Omental fat pad (tissue), 4 donors: ENCODE measurements around the gene NLRP2B. TPM values are rescaled to one million over a fixed set of nuclear protein-coding genes. Genes with fewer than 3 reads are reported as not detected.

Source experiments
- ATAC-seq: fragments of 150-250 bp; one replicate; pipeline ENCODE4 v1.9.1; 2016; ENCODE audit warnings: mild to moderate bottlenecking, moderate library complexity; ENCODE audit not compliant: low FRiP score
- DNase-seq: peaks from one replicate; pipeline ENCODE4 v3.0.0-alpha.2; 2019; ENCODE audit warnings: low spot score
- CTCF ChIP-seq, 3 donors: fragments of 450-650 bp; IDR thresholded peaks; one replicate each; pipeline ENCODE4 v1.5.1; 2016 to 2017; ENCODE audit warnings: antibody characterized with exemption in 3 of 3, mild to moderate bottlenecking in 3 of 3, moderate library complexity in 2 of 3
- total RNA-seq, 4 donors: library from RNA; depleted of rRNA; stranded (reverse); fragments of >200 nt; gene quantifications; one replicate each; pipeline ENCODE4 v1.1.0, GENCODE V29; 2016

Gene NLRP2B
- total RNA-seq, 4 donors from 2014 or later: not detected

- DNase-seq (no peak), ATAC-seq (no peak)
- TF ChIP-seq CTCF (IDR thresholded peaks at IDR 0.05): no peak
These were observed 10.1 kb downstream of the NLRP2B start for GRCh38 chrX:57669961-57670360.

GRCh38 chrX:57667010-57667409, 13.1 kb downstream of the NLRP2B start:
- no peak for ATAC-seq

GRCh38 chrX:57655065-57655464, 25.0 kb downstream of the NLRP2B start:
- TF ChIP-seq CTCF (IDR thresholded peaks at IDR 0.05): no peak
- no peak for DNase-seq
- ATAC-seq: no peak

More at GRCh38 chrX:57667010-57667409, 13.1 kb downstream of the NLRP2B start:
- TF ChIP-seq CTCF (IDR thresholded peaks at IDR 0.05): no peak
- no peak for DNase-seq

- no peak for ATAC-seq
- TF ChIP-seq CTCF (IDR thresholded peaks at IDR 0.05): no peak
- no peak for DNase-seq
These were observed 27.4 kb downstream of the NLRP2B start for GRCh38 chrX:57652705-57653104.

GRCh38 chrX:57651169-57651919, 28.7 kb downstream of the NLRP2B start:
- DNase-seq (no peak), ATAC-seq (no peak)
- no peak for TF ChIP-seq CTCF (IDR thresholded peaks at IDR 0.05)

GRCh38 chrX:57647020-57647419, 33.0 kb downstream of the NLRP2B start:
- TF ChIP-seq CTCF (IDR thresholded peaks at IDR 0.05): no peak
- no peak for ATAC-seq
- no peak for DNase-seq

GRCh38 chrX:57643698-57644097, 36.4 kb downstream of the NLRP2B start:
- TF ChIP-seq CTCF (IDR thresholded peaks at IDR 0.05): no peak
- DNase-seq: no peak
- no peak for ATAC-seq
